NT2/D1 (cell line): ENCODE measurements around the gene HMGN1.

Experiments
- SUZ12 ChIP-seq: IDR thresholded peaks from 2 replicates; pipeline ENCODE4 v1.6.1; 2011; ENCODE audit not compliant: insufficient read length, insufficient read depth; ENCODE audit errors: extremely low read depth
- YY1 ChIP-seq: IDR thresholded peaks from 2 replicates; pipeline ENCODE4 v1.6.1; 2011; ENCODE audit not compliant: insufficient read length, insufficient read depth

GRCh38 chr21:39375446-39375845 lies 26.6 kb upstream of the HMGN1 start:
- TF ChIP-seq SUZ12 (no peak), YY1 (no peak)
